GOT3 (cell line): ENCODE measurements around the gene RIPOR3.
"Not testable (repeated sequence)": the region's sequence is repeated elsewhere in the genome, so short reads cannot be mapped to it uniquely, and the experiment has no call there.

ENCODE experiments used
- DNase-seq: peaks from one replicate; lab custom pipeline; 2025; ENCODE audit warnings: mixed read lengths; lab: John Stamatoyannopoulos, UW

RIPOR3 gene

GRCh38 chr20:50552979-50553378 is 138.4 kb downstream of the RIPOR3 start:
- no peak for DNase-seq

GRCh38 chr20:50551288-50551687 is 140.1 kb downstream of the RIPOR3 start:
- no peak for DNase-seq

GRCh38 chr20:50550531-50550930 is 140.8 kb downstream of the RIPOR3 start:
- DNase-seq: no peak

- no peak for DNase-seq
These were observed 142.9 kb downstream of the RIPOR3 start for GRCh38 chr20:50548396-50548795.

- DNase-seq: no peak
These were observed 143.4 kb downstream of the RIPOR3 start for GRCh38 chr20:50547964-50548363.

DNA sequence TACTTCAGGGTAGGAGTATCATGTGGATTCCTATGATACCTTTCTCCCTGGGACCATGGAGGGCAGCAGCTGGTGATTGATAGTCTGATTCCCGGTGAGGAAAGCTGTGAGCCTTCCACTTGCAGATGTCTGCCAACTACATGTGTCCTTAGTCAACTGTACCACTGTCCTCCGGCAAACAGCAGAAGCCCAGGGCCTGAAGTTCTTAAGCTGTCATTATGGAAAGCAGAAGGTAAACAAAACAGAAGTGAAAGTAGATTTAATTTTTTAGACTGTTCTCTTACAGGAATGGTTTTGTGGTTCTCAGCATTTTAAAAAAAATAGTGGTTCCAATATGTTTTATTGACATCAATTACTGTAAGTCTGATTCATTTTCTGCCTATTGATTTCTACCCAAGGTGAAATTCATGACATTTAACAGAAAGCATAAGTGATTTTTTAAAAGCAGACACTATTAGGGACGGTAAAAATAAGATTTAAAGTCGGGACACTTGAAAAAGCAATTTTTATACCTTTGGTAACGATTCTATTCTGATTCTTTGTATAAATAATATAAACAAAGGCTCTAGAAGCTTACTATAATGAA is 144.5 kb downstream of the RIPOR3 start:
- no peak for DNase-seq

GRCh38 chr20:50545126-50545525 is 146.2 kb downstream of the RIPOR3 start:
- DNase-seq: no peak

- no peak for DNase-seq
These were observed 148.0 kb downstream of the RIPOR3 start for GRCh38 chr20:50543326-50543725.

GRCh38 chr20:50541606-50542041 is 149.7 kb downstream of the RIPOR3 start:
- no peak for DNase-seq

DNA sequence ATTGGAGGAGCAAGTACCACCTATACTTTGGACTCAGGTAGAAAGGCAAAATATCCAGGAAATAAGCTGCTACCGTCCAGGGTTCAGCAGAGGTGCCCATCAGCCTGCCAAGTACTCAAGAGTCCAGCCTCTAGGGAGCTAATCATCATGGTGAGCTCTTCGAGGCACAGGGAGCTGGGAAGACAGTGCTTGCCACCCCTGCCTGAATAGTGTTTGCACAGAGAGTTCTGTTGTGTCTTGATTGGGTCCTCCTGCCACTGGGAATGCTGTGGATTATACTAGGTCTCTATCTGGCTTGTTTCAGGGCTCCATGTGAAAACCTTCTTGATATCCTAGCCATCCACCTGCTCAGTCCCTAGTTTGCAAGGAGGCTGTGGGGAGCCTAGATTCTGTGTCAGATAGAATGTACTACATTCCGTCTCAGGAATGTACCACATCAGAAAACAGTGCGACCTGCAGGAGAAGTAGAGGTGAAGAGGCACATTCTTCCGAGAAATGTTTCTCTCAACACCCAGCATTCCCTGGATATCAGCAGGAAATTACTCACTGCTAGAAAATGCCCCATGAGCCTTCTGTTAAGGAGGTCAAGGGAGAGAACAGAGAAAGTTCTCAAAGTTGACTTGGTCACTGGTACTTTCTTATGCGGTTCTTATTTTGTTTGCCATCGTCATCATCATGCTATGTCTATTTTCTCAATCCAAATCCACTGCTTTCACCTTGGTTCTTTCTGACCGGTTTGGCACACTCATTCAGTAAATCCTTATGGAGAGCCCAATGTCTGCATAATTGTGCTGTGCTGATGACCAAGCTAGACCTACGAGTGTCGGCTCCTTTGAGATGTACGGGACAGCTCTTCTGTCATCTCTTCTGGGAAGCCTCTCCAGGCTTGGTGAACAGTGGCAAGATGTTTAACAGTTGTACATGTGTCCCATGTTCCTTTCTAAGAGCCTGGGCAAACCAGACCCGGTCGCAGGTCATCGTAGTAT is 150.4 kb downstream of the RIPOR3 start:
- no peak for DNase-seq

- not testable (repeated sequence) for DNase-seq
These were observed 151.5 kb downstream of the RIPOR3 start for GRCh38 chr20:50539798-50540197.

DNA sequence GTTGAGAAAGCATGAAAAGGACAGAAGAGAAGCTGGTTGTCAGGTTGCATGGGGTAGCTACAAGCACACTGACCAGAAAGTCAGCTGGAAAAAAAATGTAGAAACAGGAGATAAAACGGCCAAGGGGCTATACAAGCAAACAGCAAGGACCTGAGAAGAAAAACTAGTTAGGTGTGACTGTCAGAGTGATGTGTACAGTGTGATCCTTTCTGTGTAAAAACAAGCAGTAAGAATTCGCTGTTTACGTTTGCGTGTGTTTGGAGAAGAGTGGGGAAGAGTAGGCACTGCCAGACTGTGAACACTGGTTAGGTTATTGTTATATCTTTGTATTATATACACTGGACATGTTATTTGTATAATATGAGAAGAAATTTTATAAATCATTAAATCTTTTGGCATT is 153.1 kb downstream of the RIPOR3 start:
- DNase-seq: no peak

DNA sequence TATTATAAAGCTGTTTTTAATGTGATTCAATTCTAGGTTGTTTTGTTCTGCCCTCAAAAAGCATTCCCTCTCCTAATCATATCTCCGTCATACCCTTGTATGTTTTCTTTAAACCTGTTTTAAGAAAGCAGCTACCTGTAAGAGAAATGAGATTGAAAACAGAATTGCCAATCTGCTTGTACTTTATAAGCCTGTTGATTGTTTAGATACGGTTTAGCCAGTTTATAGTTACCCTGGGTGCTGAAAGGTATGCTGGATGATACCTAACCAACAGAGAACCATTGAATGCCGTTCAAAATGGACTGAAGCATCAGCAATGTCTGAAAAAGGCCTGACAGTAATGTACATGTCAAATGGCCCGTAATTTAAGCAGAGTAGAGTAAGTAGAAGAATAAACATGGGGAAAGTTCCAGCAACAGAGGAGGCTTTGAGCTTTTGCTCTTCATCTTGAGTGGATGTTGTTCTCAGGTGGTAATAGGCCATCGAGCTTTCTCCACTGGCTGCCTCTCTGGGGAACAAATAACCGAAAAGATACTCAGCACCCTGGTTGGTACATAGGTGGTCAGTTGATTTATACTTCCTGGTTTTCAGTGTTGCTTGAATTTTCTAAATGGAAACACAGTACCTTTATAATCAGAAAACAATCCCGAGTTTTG is 153.7 kb downstream of the RIPOR3 start:
- DNase-seq: no peak

GRCh38 chr20:50536333-50536732 is 155.0 kb downstream of the RIPOR3 start:
- DNase-seq: no peak
